ENCODE measurements around the gene GRAMD1B.

The GRAMD1B gene

DNA sequence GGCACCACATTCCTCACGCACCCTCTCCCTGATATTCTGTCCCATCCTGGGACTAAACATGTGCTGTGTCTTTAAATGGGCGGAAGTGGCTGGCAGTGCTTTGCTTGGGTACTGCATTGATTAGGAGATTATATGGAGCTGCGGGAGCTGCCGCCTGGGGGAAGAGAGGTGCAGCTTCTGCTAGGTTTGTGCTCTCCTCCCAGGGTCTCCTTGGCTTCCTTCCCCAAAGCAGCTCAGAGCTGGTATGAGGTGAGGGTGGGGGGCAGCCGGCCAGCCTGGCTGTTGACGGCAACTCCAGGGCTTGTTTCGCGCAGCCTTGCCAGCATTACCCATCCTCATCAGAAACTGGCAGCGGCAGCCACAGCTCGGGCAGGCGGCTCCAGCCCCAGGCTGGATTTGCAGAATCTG lies 95.4 kb downstream of the GRAMD1B start:
- H3K4me3 Mint-ChIP-seq, result no peak overlapping the region
- H3K36me3 Mint-ChIP-seq, result no peaks in the 10 kb centered on the region
- H3K4me1 Mint-ChIP-seq, result no peaks in the 10 kb centered on the region
- no peaks in the 10 kb centered on the region for H3K27me3 Mint-ChIP-seq
- ATAC-seq (replicated peaks) (no peak), DNase-seq (no peak)
- H3K27ac Mint-ChIP-seq, result no peak overlapping the region
- H3K9me3 Mint-ChIP-seq, result peaks cover 0 to 3% of the 10 kb centered on the region in 2 donors

GRCh38 chr11:123526027-123526805 lies 96.1 kb downstream of the GRAMD1B start:
- Mint-ChIP-seq H3K27me3 (no peaks in the 10 kb centered on the region), H3K36me3 (no peaks in the 10 kb centered on the region), H3K4me1 (no peaks in the 10 kb centered on the region), H3K9me3 (peaks cover 0 to 3% of the 10 kb centered on the region in 2 donors), H3K27ac (no peak overlapping the region), H3K4me3 (no peak overlapping the region)
- no peak for ATAC-seq (replicated peaks)
- no peak for DNase-seq

GRCh38 chr11:123526918-123527317 lies 96.8 kb downstream of the GRAMD1B start:
- Mint-ChIP-seq H3K36me3 (no peaks in the 10 kb centered on the region), H3K9me3 (no peaks in the 10 kb centered on the region), H3K4me1 (no peaks in the 10 kb centered on the region), H3K4me3 (no peak overlapping the region), H3K27ac (no peak overlapping the region), H3K27me3 (no peaks in the 10 kb centered on the region)
- DNase-seq, result no peak
- ATAC-seq (replicated peaks), result no peak

DNA sequence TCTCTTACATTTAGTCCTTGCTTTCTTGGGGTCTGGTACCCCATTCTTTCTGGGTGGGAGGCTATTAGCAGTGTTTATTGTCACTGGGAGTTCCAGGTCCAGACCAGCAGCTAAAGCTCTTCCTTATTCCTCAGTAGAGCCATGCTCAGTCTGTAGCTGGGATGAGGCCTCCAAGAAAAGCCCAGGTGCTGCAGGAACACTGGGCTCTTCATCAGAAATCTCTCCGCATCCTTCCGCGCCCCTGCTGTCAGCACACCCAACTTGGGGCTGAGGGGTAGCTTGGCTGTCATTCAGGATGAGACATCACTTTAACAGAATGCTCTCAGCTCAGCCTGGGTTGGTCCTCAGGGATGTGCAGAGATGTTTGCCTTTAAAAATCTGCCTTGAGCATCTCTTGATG lies 97.5 kb downstream of the GRAMD1B start:
- no peaks in the 10 kb centered on the region for H3K36me3 Mint-ChIP-seq
- H3K4me3 Mint-ChIP-seq, result no peak overlapping the region
- no peaks in the 10 kb centered on the region for H3K4me1 Mint-ChIP-seq

GRCh38 chr11:123527947-123528346 lies 97.9 kb downstream of the GRAMD1B start:
- DNase-seq (no peak), ATAC-seq (replicated peaks) (no peak)
- no peaks in the 10 kb centered on the region for H3K27me3 Mint-ChIP-seq
- no peak overlapping the region for H3K27ac Mint-ChIP-seq
- H3K4me3 Mint-ChIP-seq, result no peak overlapping the region
- no peaks in the 10 kb centered on the region for H3K4me1 Mint-ChIP-seq
- H3K36me3 Mint-ChIP-seq, result no peaks in the 10 kb centered on the region
- H3K9me3 Mint-ChIP-seq, result no peaks in the 10 kb centered on the region

More for the DNA sequence above, 97.5 kb downstream of the GRAMD1B start:
- ATAC-seq (replicated peaks), result no peak
- Mint-ChIP-seq H3K27me3 (no peaks in the 10 kb centered on the region), H3K27ac (no peak overlapping the region), H3K9me3 (no peaks in the 10 kb centered on the region)
- no peak for DNase-seq

GRCh38 chr11:123531325-123531724 lies 101.3 kb downstream of the GRAMD1B start:
- DNase-seq (no peak), ATAC-seq (replicated peaks) (no peak)
- no peaks in the 10 kb centered on the region for H3K9me3 Mint-ChIP-seq
- H3K4me1 Mint-ChIP-seq, result no peaks in the 10 kb centered on the region
- no peaks in the 10 kb centered on the region for H3K36me3 Mint-ChIP-seq
- H3K4me3 Mint-ChIP-seq, result no peak overlapping the region
- no peak overlapping the region for H3K27ac Mint-ChIP-seq
- H3K27me3 Mint-ChIP-seq, result no peaks in the 10 kb centered on the region

DNA sequence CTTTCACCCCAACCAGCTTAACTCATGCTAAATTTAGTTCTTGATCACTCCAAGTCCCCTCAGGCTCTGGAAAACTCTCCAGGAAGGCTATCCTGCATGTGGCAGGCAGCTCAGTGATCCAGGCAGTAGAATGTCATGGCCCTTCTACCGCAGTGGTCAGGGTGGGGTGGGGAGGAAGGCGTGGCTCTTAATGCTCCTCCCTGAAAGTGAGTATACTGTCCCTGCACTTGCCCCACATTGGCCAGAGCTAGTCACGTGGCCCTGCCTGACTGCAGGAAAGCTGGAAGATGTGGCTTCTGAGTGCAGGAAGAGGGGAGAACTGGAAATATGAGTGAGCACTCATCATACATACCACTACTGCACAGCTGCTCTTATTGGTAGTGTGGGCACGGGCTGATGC lies 102.1 kb downstream of the GRAMD1B start:
- Mint-ChIP-seq H3K27ac (no peak overlapping the region), H3K9me3 (no peaks in the 10 kb centered on the region), H3K36me3 (no peaks in the 10 kb centered on the region), H3K4me1 (no peaks in the 10 kb centered on the region), H3K27me3 (no peaks in the 10 kb centered on the region), H3K4me3 (no peak overlapping the region)
- ATAC-seq (replicated peaks) (no peak), DNase-seq (no peak)

GRCh38 chr11:123535401-123535800 lies 105.3 kb downstream of the GRAMD1B start:
- H3K9me3 Mint-ChIP-seq, result no peaks in the 10 kb centered on the region
- H3K27ac Mint-ChIP-seq, result no peak overlapping the region
- H3K27me3 Mint-ChIP-seq, result no peaks in the 10 kb centered on the region

DNA sequence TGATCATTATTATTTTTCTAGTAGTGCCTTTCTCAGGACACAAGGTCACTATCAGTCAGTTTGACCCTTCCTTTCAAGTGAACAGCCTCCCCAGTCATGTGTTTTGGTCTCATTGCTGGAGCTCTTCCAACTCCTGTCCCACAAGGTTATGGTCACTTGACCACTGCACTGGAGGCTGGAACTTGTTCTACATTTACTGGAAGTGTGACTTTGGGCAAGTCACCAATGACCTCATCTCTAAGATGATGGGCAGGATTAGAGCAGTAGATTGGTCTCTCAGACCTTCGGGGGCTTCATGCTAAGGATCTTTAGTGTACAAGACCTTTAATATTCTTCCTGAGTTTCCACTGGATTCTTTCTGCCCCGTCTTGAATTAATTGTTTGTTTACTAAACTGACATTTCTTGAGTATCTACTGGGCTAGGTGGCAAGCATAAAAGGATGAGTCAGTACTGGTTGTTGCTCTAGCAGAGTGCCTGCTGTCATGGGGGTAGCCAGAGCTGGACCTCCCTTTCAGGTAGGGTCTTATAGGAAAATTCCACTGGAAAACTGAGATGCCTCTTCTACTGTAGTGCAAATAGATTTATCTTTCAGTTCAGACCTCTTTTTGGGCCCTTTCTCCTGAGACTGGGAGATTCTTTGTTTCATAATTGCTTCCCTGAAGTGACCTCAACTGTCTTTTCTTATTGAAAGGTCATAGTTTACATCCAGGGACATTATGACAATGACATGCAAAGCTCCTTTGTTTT lies 106.8 kb downstream of the GRAMD1B start:
- no peak overlapping the region for H3K4me3 Mint-ChIP-seq
- no peak overlapping the region for H3K27ac Mint-ChIP-seq
- H3K27me3 Mint-ChIP-seq, result no peaks in the 10 kb centered on the region
- H3K36me3 Mint-ChIP-seq, result no peaks in the 10 kb centered on the region
- no peaks in the 10 kb centered on the region for H3K4me1 Mint-ChIP-seq
- no peaks in the 10 kb centered on the region for H3K9me3 Mint-ChIP-seq
- no peak for ATAC-seq (replicated peaks)
- no peak for DNase-seq

More at GRCh38 chr11:123535401-123535800, 105.3 kb downstream of the GRAMD1B start:
- ATAC-seq (replicated peaks) (no peak), DNase-seq (no peak)
- Mint-ChIP-seq H3K4me3 (no peak overlapping the region), H3K4me1 (no peaks in the 10 kb centered on the region), H3K36me3 (no peaks in the 10 kb centered on the region)

GRCh38 chr11:123537726-123538125 lies 107.7 kb downstream of the GRAMD1B start:
- Mint-ChIP-seq H3K4me1 (no peaks in the 10 kb centered on the region), H3K9me3 (no peaks in the 10 kb centered on the region), H3K36me3 (no peaks in the 10 kb centered on the region), H3K4me3 (no peak overlapping the region), H3K27me3 (no peaks in the 10 kb centered on the region), H3K27ac (no peak overlapping the region)
- DNase-seq (no peak), ATAC-seq (replicated peaks) (no peak)

DNA sequence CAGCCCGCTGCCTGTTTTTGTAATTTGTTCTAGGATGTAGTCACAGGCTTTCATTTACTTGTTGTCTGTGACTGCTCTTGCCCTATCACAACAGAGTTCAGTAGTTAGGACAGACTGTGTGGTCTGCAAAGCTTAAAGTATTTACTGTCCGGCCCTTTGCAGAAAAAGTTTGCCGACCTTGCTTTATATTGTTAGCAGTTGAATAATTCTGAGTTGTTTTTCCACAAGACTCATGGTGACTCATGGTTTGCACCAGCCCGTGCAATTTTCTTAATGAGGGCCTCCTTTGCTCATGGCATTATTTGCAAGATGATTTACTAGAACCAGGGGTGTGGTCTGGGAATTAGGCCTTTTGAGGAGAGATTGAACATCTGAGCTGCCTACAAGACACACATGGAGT lies 113.7 kb downstream of the GRAMD1B start:
- ATAC-seq (replicated peaks) (no peak), DNase-seq (no peak)
- no peaks in the 10 kb centered on the region for H3K36me3 Mint-ChIP-seq
- H3K27me3 Mint-ChIP-seq, result no peaks in the 10 kb centered on the region
- H3K4me3 Mint-ChIP-seq, result no peak overlapping the region
- H3K9me3 Mint-ChIP-seq, result no peaks in the 10 kb centered on the region
- no peak overlapping the region for H3K27ac Mint-ChIP-seq
- peaks cover 0 to 5% of the 10 kb centered on the region in 2 donors for H3K4me1 Mint-ChIP-seq

GRCh38 chr11:123544631-123545375 lies 114.7 kb downstream of the GRAMD1B start:
- ATAC-seq (replicated peaks) (no peak), DNase-seq (no peak)
- H3K36me3 Mint-ChIP-seq, result no peaks in the 10 kb centered on the region
- H3K9me3 Mint-ChIP-seq, result no peaks in the 10 kb centered on the region
- H3K27me3 Mint-ChIP-seq, result no peaks in the 10 kb centered on the region
- no peak overlapping the region for H3K4me3 Mint-ChIP-seq
- no peak overlapping the region for H3K27ac Mint-ChIP-seq
- H3K4me1 Mint-ChIP-seq, result peaks cover 0 to 5% of the 10 kb centered on the region in 2 donors

GRCh38 chr11:123545726-123546270 lies 115.7 kb downstream of the GRAMD1B start:
- Mint-ChIP-seq H3K27ac (no peak overlapping the region), H3K4me1 (peaks cover 5% of the 10 kb centered on the region in 2 donors), H3K27me3 (no peaks in the 10 kb centered on the region), H3K4me3 (no peak overlapping the region), H3K36me3 (no peaks in the 10 kb centered on the region), H3K9me3 (no peaks in the 10 kb centered on the region)
- no peak for ATAC-seq (replicated peaks)
- no peak for DNase-seq

- no peak for ATAC-seq (replicated peaks)
- Mint-ChIP-seq H3K4me1 (peaks cover 5% of the 10 kb centered on the region in 2 donors), H3K27ac (no peak overlapping the region), H3K4me3 (no peak overlapping the region), H3K27me3 (no peaks in the 10 kb centered on the region), H3K9me3 (no peaks in the 10 kb centered on the region), H3K36me3 (no peaks in the 10 kb centered on the region)
- no peak for DNase-seq
Observed at GRCh38 chr11:123546515-123546914, 116.4 kb downstream of the GRAMD1B start.
